Measurements from ENCODE around the gene TMEM179B. TPM values are rescaled to one million over a fixed set of nuclear protein-coding genes. Genes with fewer than 3 reads are reported as not detected.
A peak's percentile ranks its signal among the peaks of the same experiment; 100 is the strongest.

The TMEM179B gene
- total RNA-seq, 1 experiment from 2014 or later = 51.6 TPM

DNA sequence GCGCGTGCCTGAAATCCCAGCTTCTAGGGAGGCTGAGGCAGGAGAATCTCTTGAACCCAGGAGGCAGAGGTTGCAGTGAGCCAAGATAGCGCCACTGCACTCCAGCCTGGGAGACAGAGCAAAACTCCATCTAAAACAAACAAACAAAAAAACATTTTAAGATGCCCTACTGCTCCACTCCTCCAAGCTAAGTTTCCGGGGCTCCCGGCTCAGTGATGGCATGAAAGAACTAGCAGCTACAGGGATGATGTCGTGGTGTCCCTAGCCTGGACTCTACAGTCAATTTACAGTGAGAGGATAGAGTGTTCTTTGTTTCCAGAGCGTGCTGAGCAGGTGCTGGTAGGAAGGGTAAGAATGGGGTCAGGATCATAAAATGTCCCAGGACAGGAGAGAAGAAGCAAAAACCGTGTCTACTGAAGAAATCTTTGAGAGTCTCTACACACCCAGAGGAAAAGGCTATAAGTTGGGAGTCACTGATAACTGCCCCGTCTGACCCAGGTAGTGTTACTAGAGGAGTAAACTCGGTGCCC, 32.1 kb upstream of the TMEM179B start:
- Histone ChIP-seq H3K79me2 (ENCODE audit: insufficient read depth, low read length) (no peaks in the 10 kb centered on the region; the same call in 1 of the 2 replicates), H3K4me1 (ENCODE audit: control insufficient read depth in 1 of 2, insufficient read depth in 2 of 2, low read length in 2 of 2) (peaks cover 4 to 18% of the 10 kb centered on the region in 2 experiments; a peak in 3 of 4 replicates), H2AFZ (ENCODE audit: low read depth, low read length, poor library complexity, severe bottlenecking) (no peak overlapping the region), H3K9me3 (ENCODE audit: control insufficient read depth in 1 of 2, insufficient read depth in 1 of 2, low read depth in 1 of 2, low read length in 2 of 2) (no peaks in the 10 kb centered on the region), H3K27ac (ENCODE audit: low read depth, low read length) (no peak overlapping the region), H3K4me3 (replicated peaks in 1 of 2; ENCODE audit: low read depth in 1 of 2, low read length in 2 of 2) (peak overlapping the region in 1 of 2 experiments; percentile 70; a peak in 2 of 4 replicates), H3K4me2 (ENCODE audit: low read length) (peak overlapping the region; percentile 90), H4K20me1 (ENCODE audit: insufficient read depth) (no peaks in the 10 kb centered on the region), H3K9ac (ENCODE audit: low read length) (peak overlapping the region; percentile 78; the same call in 1 of the 2 replicates), H3K9me2 (ENCODE audit: insufficient read depth) (no peaks in the 10 kb centered on the region), H3K36me3 (ENCODE audit: control insufficient read depth in 1 of 2, insufficient read depth in 2 of 2, low read length in 2 of 2) (no peaks in the 10 kb centered on the region), H3K27me3 (ENCODE audit: insufficient read depth, low read length) (no peaks in the 10 kb centered on the region)
- BruUV-seq (replicated peaks) = no TSS peak
- DNase-seq (ENCODE audit: low read depth, low spot score) = no peak
- intact Hi-C loops (cut with micrococcal nuclease) = no loop called here
- TF ChIP-seq, protein P1, sequence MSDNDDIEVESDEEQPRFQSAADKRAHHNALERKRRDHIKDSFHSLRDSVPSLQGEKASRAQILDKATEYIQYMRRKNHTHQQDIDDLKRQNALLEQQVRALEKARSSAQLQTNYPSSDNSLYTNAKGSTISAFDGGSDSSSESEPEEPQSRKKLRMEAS (IDR thresholded peaks at IDR 0.05) = no peak
- no peak for TF ChIP-seq SRF (IDR thresholded peaks at IDR 0.05; ENCODE audit: low read depth)
- TF ChIP-seq ZNF274 (IDR thresholded peaks at IDR 0.05; ENCODE audit: low read depth, low read length) = no peak
- TF ChIP-seq YY1 (IDR thresholded peaks at IDR 0.05; ENCODE audit: extremely low read depth, insufficient replicate concordance, low read depth, low read length) = no peak
- TF ChIP-seq, protein P2, sequence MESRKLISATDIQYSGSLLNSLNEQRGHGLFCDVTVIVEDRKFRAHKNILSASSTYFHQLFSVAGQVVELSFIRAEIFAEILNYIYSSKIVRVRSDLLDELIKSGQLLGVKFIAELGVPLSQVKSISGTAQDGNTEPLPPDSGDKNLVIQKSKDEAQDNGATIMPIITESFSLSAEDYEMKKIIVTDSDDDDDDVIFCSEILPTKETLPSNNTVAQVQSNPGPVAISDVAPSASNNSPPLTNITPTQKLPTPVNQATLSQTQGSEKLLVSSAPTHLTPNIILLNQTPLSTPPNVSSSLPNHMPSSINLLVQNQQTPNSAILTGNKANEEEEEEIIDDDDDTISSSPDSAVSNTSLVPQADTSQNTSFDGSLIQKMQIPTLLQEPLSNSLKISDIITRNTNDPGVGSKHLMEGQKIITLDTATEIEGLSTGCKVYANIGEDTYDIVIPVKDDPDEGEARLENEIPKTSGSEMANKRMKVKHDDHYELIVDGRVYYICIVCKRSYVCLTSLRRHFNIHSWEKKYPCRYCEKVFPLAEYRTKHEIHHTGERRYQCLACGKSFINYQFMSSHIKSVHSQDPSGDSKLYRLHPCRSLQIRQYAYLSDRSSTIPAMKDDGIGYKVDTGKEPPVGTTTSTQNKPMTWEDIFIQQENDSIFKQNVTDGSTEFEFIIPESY (IDR thresholded peaks at IDR 0.05; ENCODE audit: extremely low read depth, insufficient replicate concordance, low read length) = no peak
- ChIA-PET RAD21 (ENCODE audit: low non-redundant PET in 1 of 2, low total read pairs in 2 of 2, uncharacterized antibody in 2 of 2, unreplicated experiment in 2 of 2) (interaction anchor here in 1 of 2 experiments (0.5 kb wide), 1 partner anchor 107 kb away, joined by 4 read pairs; no protein-coding TSS in a partner anchor), POLR2A (interaction anchor here (1.8 to 3.4 kb wide), 5 partner anchors 14 to 101 kb away, joined by 8 to 50 read pairs (median 12); partner anchors contain the start of genes HNRNPUL2, TMEM179B and TTC9C), CTCF (interaction anchor here (1.8 to 1.9 kb wide), 2 partner anchors 14 to 74 kb away, joined by 6 to 21 read pairs; no protein-coding TSS in a partner anchor)
- no peak for ATAC-seq
